ENCODE results near the gene ZKSCAN5.

GRCh38 chr7:99579281-99579955 is 75.0 kb downstream of the ZKSCAN5 start:
- TF ChIP-seq POLR2A (IDR thresholded peaks at IDR 0.05): no peak
- TF ChIP-seq CTCF (IDR thresholded peaks at IDR 0.05): no peak
